GM21381 (cell line): ENCODE results near the gene ZNF396.

Experiments used
- ATAC-seq: cut with Tn5 transposase; IDR thresholded peaks from one replicate; pipeline ENCODE4 v1.9.1; 2021; ENCODE audit warnings: mild to moderate bottlenecking, moderate library complexity; ENCODE audit not compliant: unreplicated experiment

The ZNF396 gene

GRCh38 chr18:35343488-35343935, 33.6 kb downstream of the ZNF396 start:
- no peak for ATAC-seq

- ATAC-seq: no peak
Observed at GRCh38 chr18:35337286-35337685, 39.9 kb downstream of the ZNF396 start.

DNA sequence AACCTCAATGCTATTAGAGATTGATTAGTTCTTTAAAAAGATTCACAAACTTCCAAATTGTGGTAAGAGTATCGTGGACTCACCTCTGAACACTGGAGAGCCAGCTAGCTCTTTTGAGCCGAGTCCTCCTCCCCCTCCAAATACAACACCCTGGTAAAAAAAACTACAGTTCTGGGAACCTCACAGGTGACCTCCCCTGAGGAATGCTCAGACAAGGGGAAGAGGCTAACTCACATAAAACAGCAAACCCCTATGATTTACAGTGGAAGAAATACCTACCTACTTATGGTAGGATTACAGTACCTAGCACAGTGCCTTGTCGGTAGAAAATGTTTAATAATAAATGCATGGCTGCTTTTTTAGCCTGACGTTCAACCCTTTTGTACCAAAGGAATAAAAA, 41.3 kb downstream of the ZNF396 start:
- ATAC-seq: no peak

- ATAC-seq: no peak
Observed at GRCh38 chr18:35334821-35335220, 42.3 kb downstream of the ZNF396 start.

- ATAC-seq: no peak
Observed at GRCh38 chr18:35334212-35334611, 42.9 kb downstream of the ZNF396 start.

GRCh38 chr18:35331367-35332087, 45.6 kb downstream of the ZNF396 start:
- ATAC-seq: no peak

DNA sequence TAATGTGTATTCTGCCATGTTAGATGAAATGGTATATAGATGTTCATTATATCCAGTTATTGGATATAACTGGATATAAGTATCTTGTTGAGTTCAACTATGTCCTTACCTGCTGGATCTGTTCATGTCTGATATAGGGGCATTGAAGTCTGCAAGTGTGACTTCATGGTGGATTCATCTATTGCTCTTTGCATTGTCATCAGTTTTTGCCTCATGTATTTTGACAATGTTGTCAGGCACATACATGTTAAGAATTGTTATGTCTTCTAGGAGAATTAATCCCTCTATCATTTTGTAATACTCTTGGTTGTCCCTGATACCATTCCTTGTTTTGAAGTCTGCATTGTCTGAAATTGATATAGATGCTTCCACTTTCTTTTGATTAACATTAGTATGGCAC, 48.3 kb downstream of the ZNF396 start:
- ATAC-seq: no peak

DNA sequence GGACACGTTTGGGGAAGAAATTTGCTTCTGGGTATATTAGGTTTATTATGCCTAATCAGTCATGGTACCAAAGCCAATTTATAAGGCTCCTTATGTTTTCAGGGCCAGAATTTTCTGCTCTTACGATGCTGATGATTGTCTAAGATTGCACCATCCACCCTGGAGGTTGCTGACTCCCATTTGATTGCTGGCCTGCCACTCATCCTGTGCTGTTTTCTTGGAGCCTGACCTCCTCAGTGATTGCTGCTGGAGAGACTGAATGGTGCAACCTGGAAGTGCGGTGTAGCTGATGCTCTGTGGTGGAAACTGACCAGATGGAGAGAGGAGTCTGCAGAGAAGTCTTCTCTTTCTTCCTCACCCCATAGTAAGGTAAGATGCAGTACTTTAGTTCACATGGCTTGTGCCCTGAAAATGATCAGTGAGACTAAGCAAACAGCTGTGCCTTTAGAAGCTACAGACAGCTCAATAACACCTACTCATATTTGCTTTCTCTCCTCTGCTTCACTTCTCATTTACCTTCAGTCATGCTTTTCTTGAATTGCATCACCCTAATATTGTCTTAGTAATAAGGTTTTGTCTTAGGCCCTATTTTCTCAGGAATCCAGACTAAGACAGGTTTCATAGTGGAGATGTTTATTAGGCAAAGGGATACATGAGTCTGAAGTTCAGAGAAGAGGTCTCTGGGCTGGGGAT, 50.3 kb downstream of the ZNF396 start:
- ATAC-seq: no peak

DNA sequence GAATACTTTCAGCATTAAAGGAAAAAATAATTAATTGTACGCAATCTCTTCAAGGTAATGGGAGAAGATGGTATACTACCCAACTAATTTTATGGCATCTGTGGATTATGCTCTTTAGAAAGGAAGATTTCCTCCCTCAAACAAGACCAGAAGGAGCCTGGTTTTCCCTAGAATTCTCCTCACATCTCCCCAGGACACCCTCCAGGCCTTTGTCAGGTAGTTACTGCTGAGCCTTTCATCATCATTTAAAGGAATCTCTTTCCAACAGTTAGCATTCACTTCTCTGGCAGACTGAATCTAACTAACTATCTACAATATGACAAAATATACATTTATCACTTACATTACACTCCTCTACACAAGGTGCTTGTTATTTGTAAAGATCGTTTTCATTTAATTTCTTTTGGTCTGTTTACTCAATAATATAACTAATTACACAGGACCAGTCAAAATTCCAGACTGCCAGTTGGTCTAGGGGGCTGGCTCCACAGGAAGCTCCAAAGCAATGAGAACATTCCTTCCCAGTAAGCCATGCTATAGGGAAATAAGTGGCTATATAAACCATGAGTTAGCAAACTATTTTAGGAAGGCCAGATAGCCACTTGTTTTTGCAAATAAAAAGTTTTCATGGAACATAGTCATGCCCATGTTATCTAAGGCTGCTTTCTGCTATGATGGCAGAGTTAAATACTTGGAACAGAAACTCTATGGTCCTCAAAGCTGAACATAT, 52.0 kb downstream of the ZNF396 start:
- ATAC-seq: no peak

DNA sequence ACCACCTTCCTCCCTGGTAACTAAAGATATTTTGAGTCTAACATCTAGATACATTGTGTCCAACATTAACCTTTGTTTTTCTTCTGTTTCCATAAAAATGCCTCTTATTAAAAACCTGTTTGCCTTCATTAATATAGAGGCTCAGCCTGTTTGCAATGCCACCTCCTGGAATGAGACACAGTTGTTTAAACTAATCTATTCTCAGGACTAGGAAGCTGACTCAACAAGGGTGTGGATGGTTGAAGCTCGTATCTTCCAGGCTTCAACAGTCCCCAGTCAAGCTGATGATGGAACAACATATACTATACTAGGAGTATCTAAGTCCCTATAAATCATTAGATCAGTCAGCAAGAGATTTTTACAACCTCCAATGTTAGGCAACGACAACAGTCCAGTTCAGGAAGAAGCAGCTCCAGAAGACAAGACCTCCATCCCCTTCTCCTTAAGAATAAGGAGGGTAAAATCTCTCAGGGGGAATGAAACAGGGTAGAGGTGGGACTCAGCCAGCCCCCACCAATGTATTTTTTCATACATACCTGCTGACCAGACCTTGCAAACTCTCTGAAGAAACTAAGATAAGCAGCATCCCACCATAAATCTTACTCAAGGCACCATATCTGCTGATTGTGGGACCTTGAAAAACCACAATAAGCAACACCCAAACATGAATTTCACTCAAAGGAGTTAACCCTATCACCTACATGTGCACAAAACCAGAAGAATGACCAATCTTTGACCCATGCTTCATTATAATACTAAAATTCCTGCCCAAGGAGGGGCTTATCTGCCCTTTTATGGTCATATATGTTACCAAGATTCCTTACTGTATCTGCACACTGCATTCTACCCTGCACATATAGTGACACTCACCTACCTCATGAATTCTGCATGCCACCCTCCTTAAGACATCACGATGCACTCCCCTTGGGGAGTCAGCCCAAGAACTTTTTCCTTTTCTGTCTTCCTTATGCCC, 54.4 kb downstream of the ZNF396 start:
- no peak for ATAC-seq
